MM.1S (cell line): ENCODE results near the gene ZCWPW1.

Source experiments
- DNase-seq: peaks from one replicate; pipeline ENCODE4 v3.0.0-alpha.2; 2015
- H2AFZ ChIP-seq: fragments of 300-600 bp; sonication (generic); 2 replicates; pipeline ENCODE4 v1.6.0; 2016; ENCODE audit warnings: antibody characterized with exemption, low read length
- H3F3A ChIP-seq: fragments of 300-600 bp; sonication (generic); 2 replicates; pipeline ENCODE4 v1.6.1; 2016; ENCODE audit warnings: mild to moderate bottlenecking, antibody characterized with exemption, low read length, moderate library complexity, mixed read lengths; ENCODE audit not compliant: insufficient read depth
- H3K27ac ChIP-seq: fragments of 300-600 bp; sonication (generic); 2 replicates; pipeline ENCODE4 v1.5.1; 2016; ENCODE audit warnings: mild to moderate bottlenecking, low read length
- H3K27me3 ChIP-seq: fragments of 300-600 bp; sonication (generic); replicated peaks from 2 replicates; pipeline ENCODE4 v1.6.0; 2016; ENCODE audit warnings: low read length; ENCODE audit not compliant: insufficient read depth
- H3K36me3 ChIP-seq: fragments of 300-600 bp; sonication (generic); replicated peaks from 2 replicates; pipeline ENCODE4 v1.6.1; 2016; ENCODE audit warnings: mild to moderate bottlenecking, low read length, mixed read lengths; ENCODE audit not compliant: insufficient read depth
- H3K4me1 ChIP-seq: fragments of 300-600 bp; sonication (generic); 2 replicates; pipeline ENCODE4 v1.6.1; 2016; ENCODE audit warnings: low read length, mixed read lengths
- H3K4me2 ChIP-seq: fragments of 300-600 bp; sonication (generic); 2 replicates; pipeline ENCODE4 v1.6.0; 2016; ENCODE audit warnings: low read depth, low read length
- H3K4me3 ChIP-seq: fragments of 300-600 bp; sonication (generic); 2 replicates; pipeline ENCODE4 v1.5.1; 2016; ENCODE audit warnings: low read length, mixed read lengths
- H3K79me2 ChIP-seq: fragments of 300-600 bp; sonication (generic); 2 replicates; pipeline ENCODE4 v1.6.1; 2016; ENCODE audit warnings: mixed run types, low read length, mixed read lengths
- H3K9ac ChIP-seq: fragments of 300-600 bp; sonication (generic); 2 replicates; pipeline ENCODE4 v1.6.1; 2016; ENCODE audit warnings: low read length, mixed read lengths
- H3K9me2 ChIP-seq: fragments of 300-600 bp; sonication (generic); replicated peaks from 2 replicates; pipeline ENCODE4 v1.6.1; 2016; ENCODE audit warnings: mild to moderate bottlenecking, low read length, mixed read lengths; ENCODE audit not compliant: insufficient read depth
- H3K9me3 ChIP-seq: fragments of 300-600 bp; sonication (generic); replicated peaks from 2 replicates; pipeline ENCODE4 v1.6.1; 2016; ENCODE audit warnings: mild to moderate bottlenecking, low read length, mixed read lengths; ENCODE audit not compliant: insufficient read depth
- H4K20me1 ChIP-seq: fragments of 300-600 bp; sonication (generic); 2 replicates; pipeline ENCODE4 v1.6.1; 2016; ENCODE audit warnings: mild to moderate bottlenecking, low read length, moderate library complexity, mixed read lengths; ENCODE audit not compliant: insufficient read depth
- EZH2 ChIP-seq: fragments of 300-600 bp; sonication (generic); optimal IDR thresholded peaks from 2 replicates; pipeline ENCODE3; 2017; ENCODE audit warnings: low read depth, mild to moderate bottlenecking, antibody characterized with exemption, low read length, mixed read lengths
- EZH2phosphoT487 ChIP-seq: fragments of 300-600 bp; sonication (generic); IDR thresholded peaks from 2 replicates; pipeline ENCODE4 v1.6.1; 2018; ENCODE audit warnings: antibody characterized with exemption, low read length
- TF ChIP-seq, protein P1 (sequence below): fragments of 300-600 bp; sonication (generic); IDR thresholded peaks from 2 replicates; pipeline ENCODE4 v1.5.1; 2016; ENCODE audit warnings: antibody characterized with exemption, low read length, mixed read lengths

Gene ZCWPW1

GRCh38 chr7:100358857-100359212, 69.7 kb downstream of the ZCWPW1 start:
- peaks cover 7% of the 10 kb centered on the region; the same call in 1 of the 2 replicates for H3K36me3 ChIP-seq

GRCh38 chr7:100358027-100358856, 70.3 kb downstream of the ZCWPW1 start, which contains the start of gene PILRB:
PILRB (plus strand) TSS chr7:100358117; CDS start chr7:100358303, 186 bp downstream.
- DNase-seq, result no peak
- H3F3A ChIP-seq, result peaks cover 2% of the 10 kb centered on the region
- H3K9ac ChIP-seq, result no peak within 1 kb of the TSS
- no peaks in the 10 kb centered on the region for H3K79me2 ChIP-seq
- no peaks in the 10 kb centered on the region for H4K20me1 ChIP-seq
- TF ChIP-seq, protein P1, sequence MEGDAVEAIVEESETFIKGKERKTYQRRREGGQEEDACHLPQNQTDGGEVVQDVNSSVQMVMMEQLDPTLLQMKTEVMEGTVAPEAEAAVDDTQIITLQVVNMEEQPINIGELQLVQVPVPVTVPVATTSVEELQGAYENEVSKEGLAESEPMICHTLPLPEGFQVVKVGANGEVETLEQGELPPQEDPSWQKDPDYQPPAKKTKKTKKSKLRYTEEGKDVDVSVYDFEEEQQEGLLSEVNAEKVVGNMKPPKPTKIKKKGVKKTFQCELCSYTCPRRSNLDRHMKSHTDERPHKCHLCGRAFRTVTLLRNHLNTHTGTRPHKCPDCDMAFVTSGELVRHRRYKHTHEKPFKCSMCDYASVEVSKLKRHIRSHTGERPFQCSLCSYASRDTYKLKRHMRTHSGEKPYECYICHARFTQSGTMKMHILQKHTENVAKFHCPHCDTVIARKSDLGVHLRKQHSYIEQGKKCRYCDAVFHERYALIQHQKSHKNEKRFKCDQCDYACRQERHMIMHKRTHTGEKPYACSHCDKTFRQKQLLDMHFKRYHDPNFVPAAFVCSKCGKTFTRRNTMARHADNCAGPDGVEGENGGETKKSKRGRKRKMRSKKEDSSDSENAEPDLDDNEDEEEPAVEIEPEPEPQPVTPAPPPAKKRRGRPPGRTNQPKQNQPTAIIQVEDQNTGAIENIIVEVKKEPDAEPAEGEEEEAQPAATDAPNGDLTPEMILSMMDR, result no peak
- TF ChIP-seq EZH2, result no peak
- no peak for TF ChIP-seq EZH2phosphoT487
- no peaks in the 10 kb centered on the region for H3K9me2 ChIP-seq
- no peaks in the 10 kb centered on the region for H3K4me1 ChIP-seq
- H3K4me3 ChIP-seq, result no peak within 1 kb of the TSS
- H3K4me2 ChIP-seq, result no peak within 1 kb of the TSS
- no peak within 1 kb of the TSS for H3K27ac ChIP-seq
- H3K36me3 ChIP-seq, result peaks cover 7% of the 10 kb centered on the region; the same call in 1 of the 2 replicates
- H3K27me3 ChIP-seq, result no peaks in the 10 kb centered on the region
- no peaks in the 10 kb centered on the region for H3K9me3 ChIP-seq
- no peak within 1 kb of the TSS for H2AFZ ChIP-seq

More at GRCh38 chr7:100358857-100359212, 69.7 kb downstream of the ZCWPW1 start:
- Histone ChIP-seq H3K79me2 (no peaks in the 10 kb centered on the region), H2AFZ (no peak overlapping the region), H3F3A (peaks cover 5% of the 10 kb centered on the region), H3K4me1 (no peaks in the 10 kb centered on the region), H3K4me3 (no peak overlapping the region), H3K27me3 (no peaks in the 10 kb centered on the region), H3K27ac (no peak overlapping the region), H3K4me2 (no peak overlapping the region), H3K9ac (no peak overlapping the region), H3K9me3 (no peaks in the 10 kb centered on the region), H4K20me1 (no peaks in the 10 kb centered on the region), H3K9me2 (no peaks in the 10 kb centered on the region)
- no peak for DNase-seq
- TF ChIP-seq EZH2phosphoT487, result no peak
- TF ChIP-seq EZH2, result no peak
- TF ChIP-seq, protein P1, result no peak

DNA sequence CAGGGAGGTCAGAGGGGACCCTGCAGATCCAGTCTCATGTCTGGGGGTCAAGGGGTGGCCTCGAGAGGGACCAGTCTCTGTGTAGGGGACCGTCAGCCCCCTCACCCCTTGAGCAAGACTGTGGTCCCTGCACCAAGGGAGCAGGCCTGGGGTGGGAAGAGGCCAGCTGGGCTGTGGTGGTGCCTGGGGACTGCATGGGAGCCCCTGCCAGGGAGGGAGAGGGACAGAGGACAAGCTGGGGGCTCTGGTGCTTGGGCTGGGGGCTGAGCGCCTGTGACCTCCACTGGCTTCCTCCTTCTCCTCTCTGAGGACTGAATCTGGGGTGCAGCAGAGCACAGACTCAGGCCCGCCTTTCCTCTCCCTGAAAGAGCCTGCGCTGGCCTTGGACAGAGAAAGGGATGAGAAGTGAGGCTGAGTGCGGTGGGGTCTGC, 71.4 kb downstream of the ZCWPW1 start:
- Histone ChIP-seq H3K4me2 (no peak overlapping the region), H3K4me3 (no peak overlapping the region), H2AFZ (no peak overlapping the region), H3K27me3 (no peaks in the 10 kb centered on the region), H3K4me1 (no peaks in the 10 kb centered on the region), H3K79me2 (no peaks in the 10 kb centered on the region), H4K20me1 (no peaks in the 10 kb centered on the region), H3K9me2 (no peaks in the 10 kb centered on the region), H3K36me3 (peaks cover 7% of the 10 kb centered on the region; the same call in 1 of the 2 replicates), H3K9ac (no peak overlapping the region), H3K9me3 (no peaks in the 10 kb centered on the region), H3K27ac (no peak overlapping the region), H3F3A (no peaks in the 10 kb centered on the region)
- no peak for DNase-seq
- TF ChIP-seq, protein P1, result no peak
- TF ChIP-seq EZH2, result no peak
- TF ChIP-seq EZH2phosphoT487, result no peak
